ENCODE data around the gene PRR22.
A peak's percentile ranks its signal among the peaks of the same experiment; 100 is the strongest.

Gene PRR22

DNA sequence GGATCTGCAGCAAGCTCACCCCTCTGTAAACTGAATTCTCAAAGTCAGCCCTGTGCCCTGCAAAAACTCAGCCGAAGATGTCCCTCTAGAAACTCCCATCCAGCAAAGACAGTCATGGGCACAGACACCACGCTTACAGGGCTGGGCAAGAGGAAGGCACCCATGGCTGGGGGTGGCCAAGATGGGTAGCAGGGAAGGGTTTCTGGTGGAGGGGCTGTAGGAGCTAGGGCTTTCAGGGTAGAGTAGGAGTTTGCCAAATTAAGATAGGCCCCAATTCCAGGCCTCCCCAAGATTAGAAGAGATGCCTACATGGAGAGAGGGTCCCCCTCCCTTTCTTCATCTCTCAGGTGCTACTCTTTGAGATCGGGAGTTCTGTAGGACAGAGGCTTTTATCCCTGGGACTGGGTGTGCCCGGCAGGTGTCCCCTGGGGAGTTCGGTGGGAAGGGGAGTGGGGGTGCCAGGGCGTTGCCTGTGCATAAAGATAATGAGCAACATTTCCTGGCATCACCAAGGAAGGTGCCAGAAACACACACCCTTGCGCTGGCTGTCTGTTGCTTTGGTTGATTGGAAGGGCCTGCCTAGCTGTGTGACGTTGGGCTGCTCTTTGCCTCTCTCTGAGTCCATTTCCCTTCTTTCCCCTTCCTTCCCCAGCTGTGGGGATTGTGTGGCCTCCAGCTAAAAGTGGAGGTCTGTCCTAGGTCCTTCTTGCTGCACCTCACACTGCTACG lies 29.7 kb upstream of the PRR22 start:
- no peak for DNase-seq (ENCODE audit: low spot score)

DNA sequence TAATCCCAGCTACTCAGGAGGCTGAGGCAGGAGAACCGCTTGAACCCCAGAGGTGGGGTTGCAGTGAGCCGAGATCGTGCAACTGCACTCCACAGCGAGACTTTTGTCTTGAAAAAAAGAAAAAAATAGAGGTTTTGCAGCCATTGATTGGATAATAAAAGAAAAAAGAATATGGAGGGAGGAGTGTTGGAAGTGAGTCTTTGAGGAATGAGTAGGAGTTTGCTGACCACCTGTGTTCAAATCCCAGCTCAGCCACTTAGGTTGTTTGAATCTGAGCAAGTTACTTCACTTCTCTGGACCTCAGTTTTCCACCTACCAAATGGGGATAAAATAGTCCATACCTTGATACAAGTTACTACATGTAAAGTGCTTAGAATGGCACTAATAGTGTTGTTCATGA lies 26.6 kb upstream of the PRR22 start:
- DNase-seq (ENCODE audit: low spot score) = no peak

DNA sequence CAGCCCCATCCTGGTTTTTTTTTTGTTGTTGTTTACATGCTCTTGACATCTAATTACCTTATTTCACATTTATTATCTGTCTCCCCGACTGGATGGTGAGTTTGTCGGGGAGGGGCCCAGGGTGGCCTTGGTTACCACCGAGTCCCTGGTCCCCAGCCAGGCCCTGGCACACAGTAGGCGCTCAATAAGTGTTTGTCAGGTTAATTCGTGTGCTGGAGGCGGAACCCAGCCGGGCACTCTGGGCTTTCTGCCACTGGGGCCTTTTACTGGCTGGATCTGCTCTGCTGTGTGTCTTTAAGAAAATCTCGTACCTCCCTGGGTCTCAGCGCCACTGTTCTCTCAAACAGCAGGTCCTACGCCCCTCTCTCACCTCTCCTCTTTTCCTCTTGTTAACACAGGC lies 24.9 kb upstream of the PRR22 start:
- no peak for DNase-seq (ENCODE audit: low spot score)

DNA sequence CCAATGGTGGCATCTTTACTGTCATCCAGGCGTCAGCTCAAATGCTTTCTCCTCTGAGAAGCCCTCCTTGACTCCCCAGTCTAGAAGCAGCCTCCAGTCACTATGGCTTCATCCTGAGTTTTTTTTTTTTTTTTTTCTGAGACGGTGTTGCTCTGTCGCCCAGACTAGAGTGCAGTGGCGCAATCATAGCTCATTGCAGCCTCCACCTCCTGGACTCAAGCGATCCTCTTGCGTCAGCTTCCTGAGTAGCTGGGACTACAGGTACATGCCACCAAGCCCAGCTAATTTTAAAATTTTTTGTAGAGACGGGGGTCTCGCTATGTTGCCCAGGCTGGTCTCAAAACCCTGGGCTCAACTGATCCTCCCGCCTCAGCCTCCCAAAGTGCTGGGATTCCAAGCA lies 24.5 kb upstream of the PRR22 start:
- no peak for DNase-seq (ENCODE audit: low spot score)

DNA sequence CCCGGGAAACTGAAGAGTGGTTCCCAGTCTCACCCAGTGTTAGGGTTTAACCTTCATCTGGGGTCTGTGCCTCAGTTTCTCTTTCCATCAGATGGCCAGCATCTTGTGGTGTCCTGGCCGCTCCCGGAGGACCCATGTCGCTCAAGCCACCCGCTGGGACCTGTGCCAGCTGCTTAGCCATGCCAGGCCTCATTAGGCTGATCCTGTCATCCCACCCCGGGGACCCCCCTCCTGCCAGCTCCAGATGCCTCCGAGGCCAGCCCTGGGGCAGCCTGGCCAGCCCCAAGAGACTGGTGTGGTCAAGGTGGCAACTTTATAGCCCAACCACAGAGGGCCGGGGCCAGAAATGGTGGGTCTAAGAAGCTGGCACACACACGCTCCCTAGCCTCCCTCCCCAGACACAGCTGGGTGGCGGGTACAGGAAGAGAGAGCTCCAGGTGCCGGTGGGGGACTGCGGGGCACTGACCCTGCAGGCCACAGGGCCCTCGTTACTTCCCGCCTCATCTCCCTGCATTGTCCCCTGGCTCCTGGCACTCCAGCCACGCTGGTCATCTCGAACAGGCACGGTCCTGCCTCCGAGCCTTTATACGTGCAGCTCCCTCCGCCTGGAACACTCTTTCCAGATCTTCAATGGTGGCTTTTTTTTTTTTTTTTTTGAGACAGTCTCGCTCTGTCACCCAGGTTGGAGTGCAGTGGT lies 23.7 kb upstream of the PRR22 start:
- DNase-seq (ENCODE audit: low spot score) = no peak

DNA sequence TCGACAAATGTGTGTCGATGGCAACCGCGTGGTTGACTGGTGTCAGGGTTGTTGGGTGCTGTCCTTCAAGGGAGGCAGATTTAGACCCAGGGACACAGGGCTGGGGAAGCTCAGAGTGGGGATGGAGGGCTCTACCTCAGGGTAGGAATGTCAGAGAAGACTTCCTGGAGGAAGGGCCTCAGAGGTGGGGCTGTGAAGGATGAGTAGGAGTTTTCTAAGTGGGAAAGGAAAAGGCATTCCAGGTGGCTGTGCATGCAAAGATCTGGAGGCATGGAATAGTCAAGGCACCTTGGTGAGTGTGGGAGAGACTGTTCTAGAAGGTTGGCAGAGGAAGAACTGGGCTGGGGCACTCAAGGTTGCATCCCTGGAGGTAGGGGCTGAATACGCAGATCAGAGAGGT lies 22.4 kb upstream of the PRR22 start:
- no peak for DNase-seq (ENCODE audit: low spot score)

DNA sequence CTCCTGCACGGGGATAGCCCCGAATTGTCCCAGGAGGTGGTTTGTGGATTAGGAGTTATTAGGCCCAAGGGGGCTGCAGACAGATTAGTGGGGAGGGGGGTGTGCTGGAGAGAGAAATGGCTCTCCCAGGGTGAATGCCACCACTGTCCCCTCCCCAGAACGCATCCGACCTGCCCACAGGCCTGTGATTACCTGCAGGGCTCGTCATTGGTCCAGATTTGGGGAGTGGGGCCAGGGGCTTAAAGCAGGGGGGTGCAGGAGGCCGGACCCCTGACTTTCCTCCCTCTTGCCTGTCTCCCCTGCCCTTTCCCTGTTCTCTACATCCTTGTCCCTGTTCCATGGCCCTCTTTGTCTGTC lies 21.6 kb upstream of the PRR22 start:
- no peak for DNase-seq (ENCODE audit: low spot score)

DNA sequence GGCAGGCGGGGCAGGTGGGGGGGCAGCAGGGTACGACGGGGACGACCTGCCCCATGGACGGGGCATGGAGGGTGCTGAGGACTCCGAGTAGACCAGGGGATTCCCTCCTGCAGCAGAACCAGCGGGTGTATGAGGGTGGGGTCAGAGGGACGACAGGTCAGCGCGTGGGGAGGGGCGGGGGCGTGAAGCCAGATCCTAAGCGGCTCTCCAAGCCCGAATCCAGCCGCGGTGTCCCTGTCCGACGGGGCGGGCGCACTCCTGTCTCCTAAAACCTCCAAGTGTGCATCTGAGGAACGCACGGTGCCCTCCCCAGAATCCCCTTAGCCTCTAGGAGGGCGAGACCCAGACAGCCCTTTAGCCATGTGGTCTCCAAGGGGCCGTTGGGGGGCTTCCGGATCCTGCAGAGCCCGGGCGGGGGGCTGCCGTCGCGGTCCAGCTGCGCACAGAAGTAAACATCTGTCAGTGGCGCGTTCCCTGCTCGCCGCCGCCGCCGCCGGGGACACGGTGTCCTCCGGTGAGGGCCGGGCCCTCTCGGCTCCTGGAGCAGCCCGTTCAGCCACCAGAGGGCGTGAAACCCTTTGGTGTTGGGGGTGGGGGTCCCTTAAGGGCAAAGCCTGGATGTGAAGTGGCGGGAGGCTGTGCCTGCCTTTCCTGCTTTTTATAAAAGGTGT lies 21.1 kb upstream of the PRR22 start:
- peak; percentile 98 for DNase-seq (ENCODE audit: low spot score)

DNA sequence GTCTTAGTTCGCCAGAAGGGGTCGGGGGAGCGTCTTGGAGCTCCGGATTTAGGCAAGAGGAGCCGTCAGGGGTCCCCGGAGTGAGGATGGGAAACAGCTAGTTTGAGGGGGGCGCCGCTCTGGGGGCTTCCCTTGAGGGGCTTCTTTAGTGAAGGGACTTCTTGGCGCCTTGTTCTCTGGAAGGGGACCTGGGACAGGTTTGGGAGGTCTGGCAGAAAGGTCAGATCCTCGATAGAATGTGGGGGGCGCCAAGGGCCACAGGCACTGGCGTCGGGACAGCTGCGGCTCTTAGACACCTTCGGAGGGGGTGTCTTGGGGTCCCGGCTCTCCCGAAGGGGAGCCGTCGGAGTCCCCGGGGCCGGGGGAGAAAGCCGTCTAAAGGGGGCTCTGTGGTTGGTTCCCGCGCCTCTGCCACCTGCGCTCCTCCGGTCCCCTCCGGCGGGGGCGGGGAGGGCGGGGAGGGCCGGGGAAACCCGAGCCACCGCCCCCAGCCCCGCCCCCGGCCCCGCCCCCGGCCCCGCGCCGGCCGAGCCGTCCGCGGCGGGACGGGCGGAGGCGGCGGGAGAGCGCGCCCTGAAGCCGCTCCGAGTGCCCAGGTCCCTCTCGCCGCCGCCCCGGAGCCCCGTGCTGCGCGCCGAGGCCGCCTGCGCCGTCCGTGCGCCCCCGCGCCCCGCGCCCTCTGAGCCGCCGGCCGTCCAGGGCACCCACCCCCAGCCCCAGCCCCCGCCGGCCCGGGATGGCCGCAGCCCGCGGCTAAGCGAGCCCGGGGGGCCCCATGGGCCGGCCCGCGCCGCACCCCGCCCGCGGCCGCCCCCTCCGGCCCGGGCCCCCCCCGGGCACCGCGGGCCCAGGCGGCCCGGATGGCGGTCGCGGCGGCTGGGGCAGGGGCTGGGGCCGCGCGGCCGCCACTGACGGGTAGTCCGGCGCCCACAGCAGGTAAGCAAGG lies 20.2 kb upstream of the PRR22 start, which contains the start of gene NRTN:
Gene NRTN (plus strand): TSS at position 552 of the 946 bp plus-strand sequence. CDS start 19,099 bp downstream, outside the sequence.
- peak; percentile 93 for DNase-seq (ENCODE audit: low spot score)

DNA sequence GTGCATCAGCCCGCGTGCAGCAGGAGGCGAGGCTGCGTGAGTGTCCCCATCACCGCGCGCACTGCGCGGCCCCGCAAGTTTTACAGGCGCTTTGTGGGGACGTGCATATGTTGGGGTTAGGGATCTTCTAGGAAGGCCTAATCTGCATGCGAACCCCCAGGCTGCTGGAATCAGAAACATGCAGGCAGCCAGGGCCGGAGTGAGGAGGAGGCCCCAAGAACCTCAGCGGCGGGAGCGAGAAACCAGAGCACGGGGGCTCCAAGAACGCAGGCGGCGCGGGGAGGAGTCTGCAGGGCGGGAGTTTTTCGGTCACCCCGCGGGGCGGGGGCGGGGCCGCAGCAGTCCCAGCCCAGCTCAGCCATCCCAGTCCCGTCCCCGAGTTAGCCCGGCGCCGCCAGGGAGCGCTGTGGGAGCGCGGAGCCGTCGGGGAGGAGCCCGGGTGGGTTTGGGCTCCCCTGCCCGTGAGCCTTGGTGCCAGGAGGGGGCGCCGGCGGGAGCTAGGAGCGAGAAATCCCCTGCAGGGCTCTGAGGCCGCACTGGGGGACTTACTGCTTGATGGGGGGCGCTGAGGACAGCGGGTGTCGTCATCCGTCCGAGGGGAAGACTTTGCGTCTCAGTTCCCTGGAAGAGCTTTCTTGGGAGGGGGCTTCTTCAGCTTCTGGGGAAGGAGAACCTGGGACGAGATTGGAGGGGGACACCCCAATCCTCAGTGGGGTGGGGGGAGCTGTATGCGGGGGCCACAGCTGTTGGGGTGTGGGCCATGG lies 19.4 kb upstream of the PRR22 start:
- DNase-seq (ENCODE audit: low spot score) = peak; percentile 99

DNA sequence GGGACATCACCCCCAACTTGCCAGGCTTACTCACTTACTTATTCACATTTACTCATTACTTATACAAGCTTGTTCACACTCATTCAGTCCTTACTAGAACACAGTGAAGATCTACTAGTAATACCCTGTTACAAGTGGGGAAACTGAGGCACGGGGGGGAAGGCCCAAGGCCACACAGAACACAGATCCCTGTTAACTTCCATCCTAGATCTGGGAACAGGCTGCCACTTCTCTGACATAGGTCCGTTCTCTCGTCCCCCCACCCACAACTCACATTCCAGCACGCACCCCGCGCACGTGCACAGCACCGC lies 18.9 kb upstream of the PRR22 start:
- DNase-seq (ENCODE audit: low spot score) = peak; percentile 55

DNA sequence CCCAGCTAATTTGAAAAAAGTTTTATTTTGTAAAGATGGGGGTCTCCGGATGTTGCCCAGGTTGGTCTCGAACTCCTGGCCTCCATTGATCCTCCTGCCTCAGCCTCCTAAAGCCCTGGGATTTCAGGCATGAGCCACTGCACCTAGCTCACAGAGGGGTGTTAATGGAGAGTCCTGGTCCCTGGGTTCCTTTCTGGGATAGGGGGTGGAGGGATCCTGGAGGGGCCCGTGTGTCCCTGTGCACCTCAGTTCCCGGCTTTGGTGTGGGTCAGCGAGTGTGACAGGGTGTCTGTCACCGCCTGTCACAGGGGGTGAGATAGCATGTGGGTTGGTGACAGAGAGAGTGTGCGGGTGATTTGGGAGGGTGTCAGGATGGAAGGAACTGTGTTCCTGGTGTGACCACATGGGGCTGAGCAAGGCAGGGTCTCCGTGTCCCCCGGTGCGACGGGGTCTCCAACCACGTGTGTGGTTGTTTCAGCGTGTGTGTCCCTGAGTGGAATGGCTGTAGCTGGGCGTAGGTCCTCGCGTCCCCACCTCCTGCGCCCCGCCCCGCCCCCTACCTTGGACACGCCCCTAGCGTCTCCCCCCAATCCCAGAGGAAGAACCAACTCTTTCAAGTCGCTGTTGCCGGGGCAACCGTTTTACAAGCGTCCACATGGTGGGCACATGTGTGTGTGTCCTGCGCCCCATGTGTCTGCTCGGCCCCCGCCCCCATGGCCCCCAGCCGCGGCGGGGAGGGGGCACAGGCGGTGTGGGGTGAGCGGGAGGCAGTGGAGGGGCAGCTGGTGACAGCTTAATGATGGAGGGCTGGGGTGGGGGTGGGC lies 17.5 kb upstream of the PRR22 start:
- DNase-seq (ENCODE audit: low spot score) = no peak

DNA sequence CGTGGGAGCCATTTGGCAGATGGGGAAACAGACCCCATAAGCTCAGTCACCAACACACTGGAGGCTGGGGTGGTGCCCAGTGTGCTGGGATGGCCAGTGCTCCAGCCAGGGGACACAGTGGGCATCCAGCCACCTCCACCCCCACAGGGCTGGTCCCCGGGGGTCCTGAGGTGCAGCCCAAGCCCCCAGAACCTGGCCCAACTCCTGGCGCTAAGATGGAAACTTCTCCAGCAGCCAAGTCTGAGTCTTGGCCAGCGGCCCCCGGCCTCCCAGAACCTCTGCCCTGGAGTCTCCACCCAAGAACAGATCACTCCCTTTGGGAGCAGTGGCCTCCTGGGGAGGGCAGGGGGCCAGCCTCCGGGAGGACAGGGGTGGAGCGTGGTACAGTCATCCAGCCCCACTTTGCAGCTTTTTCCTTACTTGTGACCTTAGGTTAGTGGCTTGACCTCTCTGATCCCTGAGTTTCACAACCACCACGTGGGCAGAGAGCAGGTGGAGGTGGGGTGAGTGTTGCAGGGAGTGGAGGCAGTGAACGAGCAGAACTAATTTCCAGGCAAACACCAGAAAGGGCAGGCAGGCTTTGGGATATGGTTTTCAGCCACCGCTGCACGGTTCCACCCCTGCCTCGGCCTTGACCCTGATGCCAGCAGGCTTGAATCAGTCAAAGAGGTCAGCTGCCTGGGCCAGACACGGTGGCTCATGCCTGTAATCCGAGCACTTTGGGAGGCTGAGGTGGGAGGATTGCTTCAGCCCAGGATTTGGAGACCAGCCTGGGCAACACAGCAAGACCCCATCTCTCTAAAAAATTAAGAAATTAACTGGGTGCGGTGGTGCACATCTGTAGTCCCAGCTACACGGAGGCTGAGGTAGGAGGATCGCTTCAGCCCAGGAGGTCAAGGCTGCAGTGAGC lies 16.1 kb upstream of the PRR22 start:
- DNase-seq (ENCODE audit: low spot score) = peak; percentile 76

DNA sequence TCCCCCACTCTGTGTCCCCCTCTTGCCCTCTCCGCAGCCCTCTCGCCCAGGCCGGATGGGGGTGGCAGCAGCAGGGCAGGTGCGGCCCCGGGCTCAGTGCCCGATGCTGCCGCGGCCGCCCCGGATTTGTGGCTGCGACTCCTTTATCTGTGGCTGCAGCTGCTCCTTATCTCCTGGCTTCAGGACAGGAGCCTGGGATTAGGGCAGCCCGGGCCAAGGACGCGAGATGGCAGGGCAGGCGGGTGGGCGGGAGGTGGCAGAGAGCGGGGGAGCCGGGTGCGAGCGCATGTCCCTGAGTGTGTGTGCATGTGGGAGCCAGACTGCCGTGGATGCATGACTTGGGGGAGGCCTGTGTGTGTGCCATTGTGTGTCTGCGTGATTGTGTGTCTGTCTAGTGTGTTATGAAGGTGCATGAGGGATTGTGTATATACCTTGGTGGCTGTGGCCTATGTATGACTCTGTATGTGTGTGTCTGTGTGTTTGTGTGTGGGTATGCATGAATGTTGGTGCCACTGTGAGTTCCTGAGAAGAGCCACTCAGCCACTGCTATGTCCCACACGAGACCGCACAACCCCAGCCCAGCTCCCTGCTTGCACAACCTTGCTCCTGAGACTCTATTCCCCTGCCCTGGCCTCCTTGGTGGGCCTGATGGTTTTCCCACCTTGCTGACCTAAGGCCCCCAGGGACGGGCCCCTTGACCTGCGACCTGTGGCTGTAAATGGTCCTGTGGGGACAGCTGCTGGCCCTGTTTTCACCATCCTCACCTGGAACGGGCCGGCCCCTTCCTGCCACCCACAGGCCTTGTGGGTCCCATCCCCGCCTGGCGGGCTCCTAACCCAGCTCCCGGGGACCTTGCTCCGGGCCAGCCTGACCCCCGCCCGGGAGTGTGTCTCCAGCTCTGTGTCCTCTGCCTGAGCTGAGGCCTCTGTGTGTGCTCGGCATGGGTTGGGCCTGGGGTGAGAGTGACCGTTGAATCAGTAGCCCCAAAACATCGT lies 15.0 kb upstream of the PRR22 start:
- no peak for DNase-seq (ENCODE audit: low spot score)

DNA sequence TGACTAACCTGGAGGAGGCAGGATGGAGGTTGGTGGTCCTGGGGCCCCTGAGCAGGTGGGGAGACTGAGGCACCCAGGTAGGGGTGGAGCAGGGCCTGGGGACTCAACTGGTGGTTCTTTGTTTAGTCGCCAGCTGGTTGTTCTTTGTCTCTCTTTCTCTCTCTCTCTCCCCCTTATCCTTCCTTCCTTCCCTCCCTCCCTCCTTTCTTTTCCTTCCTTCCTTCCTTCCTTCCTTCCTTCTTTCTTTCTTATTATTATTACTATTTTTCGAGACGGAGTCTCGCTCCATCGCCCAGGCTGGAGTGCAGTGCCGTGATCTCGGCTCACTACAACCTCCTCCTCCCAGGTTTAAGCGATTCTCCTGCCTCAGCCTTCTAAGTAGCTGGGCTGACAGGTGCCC lies 13.7 kb upstream of the PRR22 start:
- no peak for DNase-seq (ENCODE audit: low spot score)

DNA sequence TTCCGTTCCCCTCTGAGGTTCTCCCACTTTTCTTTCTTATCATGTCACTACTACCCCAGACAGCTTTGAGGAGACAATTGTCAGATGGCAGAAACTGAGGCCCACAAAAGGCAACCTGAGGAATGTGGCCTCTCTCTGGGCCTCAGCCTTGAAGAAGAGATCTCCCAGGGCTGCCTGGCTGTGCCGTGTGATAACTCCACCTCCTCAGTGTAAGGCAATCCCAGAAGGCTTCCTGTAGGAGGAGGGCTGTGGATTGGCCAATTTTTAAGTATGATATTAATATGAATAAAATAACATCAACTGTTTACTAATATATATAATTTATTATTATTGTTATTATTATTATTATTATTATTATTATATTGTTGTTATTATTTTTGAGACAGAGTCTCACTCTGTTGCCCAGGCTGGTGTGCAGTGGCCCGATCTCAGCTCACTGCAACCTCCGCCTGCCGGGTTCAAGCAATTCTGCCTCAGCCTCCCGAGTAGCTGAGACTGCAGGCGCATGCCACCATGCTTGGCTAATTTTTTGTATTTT lies 10.9 kb upstream of the PRR22 start:
- DNase-seq (ENCODE audit: low spot score) = no peak

DNA sequence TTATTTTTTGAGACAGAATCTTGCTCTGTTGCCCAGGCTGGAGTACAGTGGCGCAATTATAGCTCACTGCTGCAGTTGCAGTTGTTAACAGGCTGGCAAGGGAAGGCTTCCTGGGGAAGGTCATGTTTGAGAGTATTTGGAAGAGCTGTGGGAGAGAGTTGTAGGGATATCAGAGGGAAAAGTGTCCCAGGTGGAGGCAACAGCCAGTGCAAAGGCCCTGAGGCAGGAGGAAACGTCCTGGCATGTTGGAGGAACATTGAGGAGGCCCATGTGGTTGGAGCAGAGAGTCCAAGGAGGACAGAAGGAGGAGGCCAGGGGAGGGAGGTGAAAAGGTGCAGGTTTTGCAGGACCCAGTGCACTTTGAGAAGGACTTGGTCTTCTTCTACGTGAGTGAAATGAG lies 8.6 kb upstream of the PRR22 start:
- no peak for DNase-seq (ENCODE audit: low spot score)

DNA sequence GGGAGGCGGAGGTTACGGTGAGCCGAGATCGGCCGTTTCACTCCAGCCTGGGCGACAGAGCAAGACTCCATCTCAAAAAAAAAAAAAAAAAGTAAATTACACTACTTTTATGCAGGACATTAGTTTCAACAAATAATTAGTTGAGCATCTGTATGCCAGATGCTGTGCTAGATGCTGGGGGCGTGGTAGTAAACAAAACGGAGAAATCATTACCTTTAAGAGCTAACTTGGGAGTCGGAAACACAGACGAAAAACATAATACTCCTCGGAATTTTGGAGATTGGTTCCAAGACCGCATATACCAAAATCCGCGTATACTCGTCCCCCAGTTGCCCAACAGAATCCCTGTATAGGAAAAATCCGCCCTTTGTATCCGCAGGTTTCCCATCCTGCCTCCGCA lies 7.7 kb upstream of the PRR22 start:
- DNase-seq (ENCODE audit: low spot score) = no peak
